Right cardiac atrium (tissue), 5 donors: Measurements from ENCODE around the gene BCL2L1. TPM values are rescaled to one million over a fixed set of nuclear protein-coding genes. Genes with fewer than 3 reads are reported as not detected.
"Not testable (repeated sequence)": the region's sequence is repeated elsewhere in the genome, so short reads cannot be mapped to it uniquely, and the experiment has no call there.

Experiments
- ATAC-seq, 2 donors: fragments of 200-7000 bp; cut with Tn5 transposase; one replicate each; pipeline versions ENCODE4 v1.8.0 to v1.9.1; 2020; ENCODE audit warnings: moderate library complexity in 2 of 2, mild to moderate bottlenecking in 1 of 2
- DNase-seq, 3 donors: peaks; one replicate each; pipeline ENCODE4 v3.0.0-alpha.2; 2020
- H3K27ac ChIP-seq: one replicate; pipeline ENCODE4 v1.5.1; 2013; ENCODE audit warnings: mild to moderate bottlenecking, low read length, control low read depth, moderate library complexity
- H3K27me3 ChIP-seq: one replicate; pipeline ENCODE4 v1.6.1; 2013; ENCODE audit not compliant: control insufficient read depth, insufficient read depth
- H3K4me1 ChIP-seq: one replicate; pipeline ENCODE4 v1.6.1; 2013; ENCODE audit warnings: low read length; ENCODE audit not compliant: control insufficient read depth, insufficient read depth
- H3K4me3 ChIP-seq: one replicate; pipeline ENCODE4 v1.5.1; 2013; ENCODE audit warnings: low read length, control low read depth
- H3K9me3 ChIP-seq: one replicate; pipeline ENCODE4 v1.6.1; 2013; ENCODE audit warnings: low read length; ENCODE audit not compliant: control insufficient read depth
- WGBS: extraction: QIAGEN DNeasy Blood & Tissue Kit; methylation state at CpG from one replicate; pipeline ENCODE4 v1.1.7; 2013; 5-methylcytosine and 5-hydroxymethylcytosine counted together
- intact Hi-C, 4 donors: fragments of 100-400 bp; cut with DNase I; formaldehyde crosslinking; loops; one replicate each; pipeline versions ENCODE4 v1.11.0 to v1.14.0; 2022 to 2023
- polyA plus RNA-seq: library from polyadenylated mRNA; stranded (reverse); fragments of 200-250 nt; gene quantifications from one replicate; pipeline ENCODE4 v1.2.3, GENCODE V29; 2013
- total RNA-seq, 4 donors: library from RNA; stranded (reverse); fragmentation: NEBNext Ultra II Directional; extraction: Animal tissue kit (Norgen Biotek cat#: 25700); gene quantifications; one replicate each; pipeline ENCODE4 v1.2.1, GENCODE V29; 2021
- donor health status: healthy with polysubstance abuse.
- donor health status: DM: no; HTN: yes; CAD: no.
- donor health status: DM: no; HTN: no; CAD: no.
- donor health status: DM: no; HTN: yes; CAD: no; lungs with severe emphysema.
- donor health status: DM: yes; HTN: yes; CAD: no.

BCL2L1 gene
- total and polyA plus RNA-seq, 5 donors, result 39.9 to 56.9 (median 46.0) TPM

DNA sequence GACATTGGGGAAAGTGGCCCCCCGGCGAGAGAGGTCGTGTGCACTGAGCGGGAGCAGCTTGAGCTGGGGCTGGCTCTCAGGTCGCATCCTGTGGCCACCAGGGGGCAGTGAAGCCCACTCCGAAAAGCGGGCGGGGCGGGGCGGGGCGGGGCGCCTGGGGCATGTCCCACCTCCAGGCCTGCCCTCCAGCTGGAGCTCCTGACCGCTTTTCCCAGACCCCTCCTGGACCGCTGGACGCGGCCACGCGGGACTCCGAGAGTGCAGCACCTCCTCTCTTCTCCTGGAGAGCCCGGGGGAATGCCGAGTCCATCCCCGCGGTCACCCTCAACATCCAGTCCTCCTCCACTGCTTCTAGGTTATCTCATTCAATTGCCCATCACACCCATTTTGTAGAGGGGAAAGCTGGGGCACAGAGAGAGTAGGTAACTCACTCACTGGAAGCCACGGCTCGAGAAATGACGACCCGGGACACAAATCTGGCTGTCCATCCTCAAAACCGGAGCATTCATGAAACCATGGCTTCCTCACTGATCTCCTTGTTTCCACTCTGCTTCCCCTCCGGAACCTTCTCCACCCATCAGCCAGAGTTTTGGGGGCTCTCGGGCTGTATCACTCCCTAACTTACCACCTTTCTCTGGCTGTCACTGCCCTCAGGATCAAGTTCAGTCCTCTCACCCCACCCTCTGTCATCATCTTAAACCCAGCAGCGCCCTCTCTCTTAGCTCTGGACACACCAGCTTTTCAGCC is 60.9 kb downstream of the BCL2L1 start:
- H3K9me3 ChIP-seq, result no peaks in the 10 kb centered on the region
- DNase-seq, result peak; percentile 84 to 94 (median 93)
- no peaks in the 10 kb centered on the region for H3K27me3 ChIP-seq
- H3K4me3 ChIP-seq, result peak overlapping the region; percentile 37
- H3K4me1 ChIP-seq, result peaks cover 6% of the 10 kb centered on the region
- intact Hi-C loops, result loop anchor here in 3 of 4 donors (1.0 to 5.0 kb wide), 3 partner anchors 61 to 62 kb away; partner anchors contain the start of gene BCL2L1 (in 2 of the 3)
- peak; percentile 88 for ATAC-seq
- H3K27ac ChIP-seq, result peak overlapping the region; percentile 69
- WGBS, result 5% methylated on average over 31 of the region's 31 CpGs

GRCh38 chr20:31654534-31654933 is 68.1 kb downstream of the BCL2L1 start:
- H3K9me3 ChIP-seq, result no peaks in the 10 kb centered on the region
- H3K4me1 ChIP-seq, result no peaks in the 10 kb centered on the region
- intact Hi-C loops, result no loop called here
- 70% methylated on average over 5 of the region's 5 CpGs for WGBS
- no peak overlapping the region for H3K27ac ChIP-seq
- no peak for DNase-seq
- no peak for ATAC-seq
- no peak overlapping the region for H3K4me3 ChIP-seq
- no peaks in the 10 kb centered on the region for H3K27me3 ChIP-seq

DNA sequence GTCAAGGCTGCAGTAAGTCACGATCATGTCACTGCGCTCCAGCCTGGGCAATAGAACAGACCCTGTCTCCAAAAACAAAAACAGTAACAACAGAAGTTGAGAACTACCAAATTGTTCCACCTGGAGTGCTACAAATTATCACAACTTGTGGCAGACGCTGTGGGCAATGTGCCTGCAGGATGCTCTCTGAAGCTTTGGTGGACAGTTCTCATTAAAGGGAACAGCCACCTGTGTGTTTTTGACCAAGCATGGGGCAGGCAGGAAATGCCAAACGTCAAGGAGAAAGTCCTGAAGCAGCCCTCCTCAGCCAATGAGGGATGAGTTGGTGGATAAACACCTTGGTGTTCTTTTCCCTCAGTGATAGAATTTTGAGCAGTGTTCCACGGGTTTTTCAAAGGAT is 69.1 kb downstream of the BCL2L1 start:
- Histone ChIP-seq H3K9me3 (no peaks in the 10 kb centered on the region), H3K4me3 (no peak overlapping the region), H3K4me1 (no peaks in the 10 kb centered on the region), H3K27me3 (no peaks in the 10 kb centered on the region), H3K27ac (no peak overlapping the region)
- no peak for ATAC-seq
- WGBS, result 52% methylated on average over 5 of the region's 5 CpGs
- DNase-seq, result no peak
- intact Hi-C loops, result no loop called here

DNA sequence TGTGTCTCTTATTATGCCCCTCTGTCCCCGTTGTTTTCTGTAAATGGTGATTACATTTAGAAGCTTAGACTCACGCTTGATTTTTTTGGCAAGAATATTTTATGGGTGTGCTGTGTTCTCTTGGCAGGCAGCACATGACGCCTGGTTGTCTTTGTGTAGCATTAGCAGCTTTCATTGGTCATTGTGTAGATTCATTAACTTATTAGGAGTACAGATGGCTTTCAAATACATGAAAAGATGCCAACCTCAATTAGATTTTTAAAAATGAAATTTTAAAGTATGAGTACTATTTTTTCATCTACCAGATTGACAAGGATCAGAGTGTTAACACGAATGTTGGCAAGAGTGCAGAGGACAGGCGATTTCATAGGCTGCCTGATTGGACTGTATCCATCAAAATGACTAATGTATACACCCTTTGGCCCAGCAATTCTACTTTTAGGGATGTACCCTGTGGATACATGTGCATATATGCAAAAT is 69.7 kb downstream of the BCL2L1 start:
- Histone ChIP-seq H3K9me3 (no peaks in the 10 kb centered on the region), H3K27ac (no peak overlapping the region), H3K27me3 (no peaks in the 10 kb centered on the region), H3K4me3 (no peak overlapping the region), H3K4me1 (no peaks in the 10 kb centered on the region)
- ATAC-seq (peak; percentile 62 to 71), DNase-seq (peak in 1 of 3 donors; percentile 61)
- 20% methylated on average over 5 of the region's 5 CpGs for WGBS
- intact Hi-C loops, result no loop called here

DNA sequence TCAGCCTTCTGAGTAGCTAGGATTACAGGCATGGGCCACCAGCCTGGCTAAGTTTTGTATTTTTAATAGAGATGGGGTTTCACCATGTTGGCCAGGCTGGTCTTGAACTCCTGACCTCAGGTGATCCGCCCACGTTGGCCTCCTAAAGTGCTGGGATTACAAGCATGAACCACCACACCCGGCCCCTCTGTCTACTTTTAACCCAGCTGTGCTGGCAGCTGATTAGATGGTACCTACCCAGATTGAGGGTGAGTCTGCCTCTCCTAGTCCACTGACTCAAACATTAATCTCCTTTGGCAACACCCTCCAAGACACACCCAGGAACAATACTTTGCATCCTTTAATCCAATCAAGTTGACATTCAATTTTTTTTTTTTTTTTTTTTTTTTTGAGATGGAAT is 74.6 kb downstream of the BCL2L1 start:
- ATAC-seq, H3K9me3 ChIP-seq, H3K27ac ChIP-seq, H3K4me3 ChIP-seq, H3K27me3 ChIP-seq, H3K4me1 ChIP-seq, DNase-seq: not testable (repeated sequence)
- WGBS, result 86% methylated on average over 3 of the region's 3 CpGs
- intact Hi-C loops, result loop anchor here in 1 of 4 donors (10.0 kb wide), 1 partner anchor 267 kb away; no protein-coding TSS in a partner anchor

DNA sequence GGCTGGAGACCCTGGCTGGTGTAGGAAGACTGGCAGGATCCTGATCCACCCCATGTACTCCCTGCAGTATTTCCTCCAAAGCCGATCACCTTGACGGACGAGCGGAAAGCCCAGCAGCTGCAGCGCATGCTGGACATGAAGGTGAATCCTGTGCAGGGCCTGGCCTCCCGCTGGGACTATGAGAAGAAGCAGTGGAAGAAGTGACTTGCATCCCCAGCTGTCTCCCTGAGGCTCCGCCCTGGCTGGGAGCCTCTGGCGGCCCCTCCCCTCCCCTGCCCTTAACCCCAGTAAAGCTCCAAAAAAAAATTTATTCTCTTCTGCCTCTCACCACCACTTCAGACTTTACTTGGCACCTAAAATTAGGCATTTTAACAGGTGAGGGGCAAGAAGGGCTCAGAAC is 78.0 kb downstream of the BCL2L1 start:
- no peak overlapping the region for H3K27ac ChIP-seq
- H3K9me3 ChIP-seq, result no peaks in the 10 kb centered on the region
- DNase-seq (no peak), ATAC-seq (no peak)
- WGBS, result 73% methylated on average over 8 of the region's 8 CpGs
- H3K27me3 ChIP-seq, result no peaks in the 10 kb centered on the region
- no peaks in the 10 kb centered on the region for H3K4me1 ChIP-seq
- no peak overlapping the region for H3K4me3 ChIP-seq
- intact Hi-C loops, result loop anchor here in 1 of 4 donors (10.0 kb wide), 1 partner anchor 270 kb away; no protein-coding TSS in a partner anchor

DNA sequence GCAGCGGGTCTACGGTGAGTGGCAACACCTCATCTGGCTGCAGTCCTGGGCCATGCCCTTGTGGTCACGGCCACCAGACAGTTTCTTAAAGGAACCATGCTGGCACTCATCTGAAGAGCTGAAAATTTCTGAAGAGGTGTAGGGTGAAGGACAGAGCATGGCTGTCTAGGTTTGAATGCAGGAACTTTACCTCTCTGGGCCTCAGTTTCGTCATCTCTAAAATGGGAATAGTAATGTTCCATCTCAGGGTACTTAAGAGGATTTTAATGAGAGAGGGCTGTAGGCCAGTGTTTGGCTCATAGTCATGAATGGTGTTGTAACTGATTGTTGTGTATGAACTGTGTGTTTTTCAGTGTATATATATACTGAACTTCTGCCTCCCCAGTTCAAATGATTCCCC is 79.1 kb downstream of the BCL2L1 start:
- Histone ChIP-seq H3K27ac (no peak overlapping the region), H3K9me3 (no peaks in the 10 kb centered on the region), H3K27me3 (no peaks in the 10 kb centered on the region), H3K4me3 (no peak overlapping the region), H3K4me1 (no peaks in the 10 kb centered on the region)
- ATAC-seq, result no peak
- intact Hi-C loops, result loop anchor here in 1 of 4 donors (10.0 kb wide), 1 partner anchor 271 kb away; no protein-coding TSS in a partner anchor
- 82% methylated on average over 4 of the region's 4 CpGs for WGBS
- DNase-seq, result no peak

GRCh38 chr20:31642837-31643236 is 79.8 kb downstream of the BCL2L1 start:
- Histone ChIP-seq H3K27ac (no peak overlapping the region), H3K27me3 (no peaks in the 10 kb centered on the region), H3K9me3 (no peaks in the 10 kb centered on the region), H3K4me1 (no peaks in the 10 kb centered on the region), H3K4me3 (no peak overlapping the region)
- no peak for DNase-seq
- intact Hi-C loops, result loop anchor here in 1 of 4 donors (10.0 kb wide), 1 partner anchor 272 kb away; no protein-coding TSS in a partner anchor
- WGBS, result 67% methylated on average over 1 of the region's 1 CpG
- ATAC-seq, result no peak

DNA sequence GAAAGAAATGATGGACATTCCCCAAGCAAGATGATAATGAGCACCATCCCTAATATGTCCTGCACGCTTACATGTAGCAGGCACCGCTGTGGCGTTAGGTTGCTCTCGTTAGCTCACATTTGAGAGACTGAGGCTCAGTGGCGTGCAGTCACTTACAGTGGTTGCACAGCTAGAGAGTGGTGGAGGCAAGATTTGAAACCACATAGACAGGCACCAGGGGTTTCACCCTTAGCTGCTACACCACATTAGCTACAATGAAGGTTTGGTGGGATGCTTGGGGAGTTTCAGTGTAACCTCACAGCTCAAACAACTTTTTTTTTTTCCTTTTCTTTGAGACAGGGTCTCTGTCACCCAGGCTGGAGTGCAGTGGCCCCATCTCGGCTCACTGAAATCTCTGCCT is 81.3 kb downstream of the BCL2L1 start:
- intact Hi-C loops, result loop anchor here in 1 of 4 donors (10.0 kb wide), 1 partner anchor 273 kb away; no protein-coding TSS in a partner anchor
- DNase-seq (no peak), ATAC-seq (no peak)
- H3K27me3 ChIP-seq, result no peaks in the 10 kb centered on the region
- H3K27ac ChIP-seq, result no peak overlapping the region
- no peaks in the 10 kb centered on the region for H3K4me1 ChIP-seq
- WGBS, result 91% methylated on average over 6 of the region's 6 CpGs
- H3K9me3 ChIP-seq, result no peaks in the 10 kb centered on the region
- no peak overlapping the region for H3K4me3 ChIP-seq

- WGBS, result 84% methylated on average over 3 of the region's 3 CpGs
- ATAC-seq, result no peak
- H3K9me3 ChIP-seq, result no peaks in the 10 kb centered on the region
- no peak for DNase-seq
- H3K27me3 ChIP-seq, result no peaks in the 10 kb centered on the region
- H3K27ac ChIP-seq, result no peak overlapping the region
- no peak overlapping the region for H3K4me3 ChIP-seq
- intact Hi-C loops, result loop anchor here in 1 of 4 donors (10.0 kb wide), 1 partner anchor 275 kb away; no protein-coding TSS in a partner anchor
- H3K4me1 ChIP-seq, result no peaks in the 10 kb centered on the region
These were observed 82.4 kb downstream of the BCL2L1 start for GRCh38 chr20:31640259-31640658.

- H3K27ac ChIP-seq, result no peak overlapping the region
- 76% methylated on average over 4 of the region's 4 CpGs for WGBS
- DNase-seq (no peak), ATAC-seq (no peak)
- H3K27me3 ChIP-seq, result no peaks in the 10 kb centered on the region
- no peak overlapping the region for H3K4me3 ChIP-seq
- H3K4me1 ChIP-seq, result no peaks in the 10 kb centered on the region
- H3K9me3 ChIP-seq, result no peaks in the 10 kb centered on the region
- intact Hi-C loops, result no loop called here
These were observed 83.9 kb downstream of the BCL2L1 start for GRCh38 chr20:31638816-31639215.
